ENCODE results near the gene NPC1.

Gene NPC1

GRCh38 chr18:23545247-23545789 lies 41.0 kb downstream of the NPC1 start:
- DNase-seq = no peak

DNA sequence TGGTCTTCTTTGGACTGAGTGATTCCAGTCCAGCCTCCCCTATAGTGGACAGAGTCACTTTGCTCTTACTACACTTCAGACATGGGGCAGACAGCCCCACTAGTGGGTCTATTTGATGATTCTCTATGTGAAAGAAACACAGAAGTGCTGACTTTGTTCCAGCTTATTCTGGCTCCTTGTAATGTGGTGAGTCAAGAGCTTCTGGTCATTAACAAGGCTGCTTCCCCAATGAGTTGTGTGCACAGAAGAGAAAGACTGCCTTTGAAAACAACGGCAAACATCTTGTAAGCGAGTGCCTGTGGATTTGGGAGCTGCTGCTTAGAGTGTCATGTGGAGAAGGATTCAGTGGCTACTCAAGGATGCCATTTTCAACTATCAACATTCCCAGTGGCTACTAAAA lies 43.8 kb downstream of the NPC1 start:
- DNase-seq = no peak

DNA sequence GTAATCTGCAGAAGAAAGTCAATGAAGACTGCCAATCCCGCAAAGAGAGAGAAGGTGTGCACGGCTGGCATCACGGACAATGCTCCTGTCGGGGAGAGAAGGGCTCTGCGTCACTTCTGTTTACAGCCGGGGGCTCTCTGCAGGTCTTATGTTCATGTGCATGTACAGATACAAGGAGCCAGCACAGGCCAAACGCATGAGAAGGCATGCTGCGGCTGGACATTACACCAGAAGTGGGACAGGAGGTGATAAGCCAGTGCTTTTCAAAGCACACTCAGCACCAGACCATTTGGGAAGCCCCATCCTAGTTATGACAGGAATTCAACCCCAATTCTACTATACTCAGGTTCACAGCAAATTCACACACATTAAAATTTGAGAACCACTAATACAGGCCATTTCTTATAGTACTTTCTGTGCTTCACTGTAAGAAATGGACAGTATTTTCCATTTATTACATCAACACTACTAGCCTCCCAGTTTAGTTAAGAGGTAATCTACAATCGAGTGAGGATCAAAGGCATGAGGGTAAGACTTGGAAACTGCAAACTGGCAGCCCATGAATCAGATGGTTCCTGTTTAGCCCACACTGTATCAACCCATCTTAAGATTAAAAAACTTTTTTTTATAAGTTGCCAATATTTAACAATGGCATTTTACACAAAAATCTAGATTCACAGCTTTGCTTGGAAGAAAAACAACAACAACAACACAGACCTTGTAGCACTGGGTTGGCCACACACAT lies 44.8 kb downstream of the NPC1 start:
- no peak for DNase-seq

GRCh38 chr18:23540867-23541266 lies 45.4 kb downstream of the NPC1 start:
- DNase-seq = no peak

- DNase-seq = no peak
These were observed 46.3 kb downstream of the NPC1 start for GRCh38 chr18:23539911-23540525.

- DNase-seq = no peak
These were observed 47.0 kb downstream of the NPC1 start for GRCh38 chr18:23539296-23539695.

DNA sequence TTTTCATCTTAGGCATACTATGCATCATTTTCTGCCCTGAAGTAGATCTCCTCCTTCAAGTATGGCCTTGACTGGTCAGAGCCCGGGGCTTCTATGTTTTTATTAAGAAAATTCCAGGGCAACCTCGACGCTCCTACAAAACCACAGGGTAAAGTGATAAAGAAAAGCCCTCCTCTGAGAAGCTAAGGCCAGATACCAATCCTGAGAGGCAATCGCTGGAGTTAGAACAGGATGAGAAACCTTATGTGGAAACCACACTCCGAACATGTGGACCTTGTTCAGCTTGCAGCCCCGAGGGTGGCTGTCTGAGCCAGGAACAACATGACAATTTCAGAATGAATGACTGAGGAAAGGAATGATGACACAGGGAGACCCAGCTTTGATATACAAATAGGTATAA lies 47.4 kb downstream of the NPC1 start:
- no peak for DNase-seq

- DNase-seq = no peak
These were observed 48.3 kb downstream of the NPC1 start for GRCh38 chr18:23538001-23538400.

- no peak for DNase-seq
These were observed 49.0 kb downstream of the NPC1 start for GRCh38 chr18:23537274-23537673.

GRCh38 chr18:23536204-23536603 lies 50.1 kb downstream of the NPC1 start:
- DNase-seq = no peak

- DNase-seq = no peak
These were observed 52.0 kb downstream of the NPC1 start for GRCh38 chr18:23534276-23534675.

DNA sequence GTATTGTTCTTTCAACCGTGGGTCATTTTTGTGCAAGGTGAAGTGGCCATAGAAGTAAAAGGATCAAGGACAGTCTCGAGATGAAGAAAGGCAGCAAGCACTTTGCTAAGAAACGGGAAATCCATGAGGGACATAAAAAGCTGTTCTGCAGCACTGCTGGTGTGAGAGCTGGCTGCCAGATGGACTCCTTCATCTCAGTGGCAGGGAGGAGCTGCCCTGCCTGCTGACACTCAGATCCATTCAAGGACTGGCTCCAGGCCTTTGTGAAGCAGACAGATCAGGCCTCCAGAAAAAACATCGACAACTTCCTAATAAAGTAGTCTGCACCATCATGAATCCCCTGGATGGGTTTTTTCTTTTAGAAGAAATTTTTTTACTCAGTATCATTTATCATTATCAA lies 53.5 kb downstream of the NPC1 start:
- no peak for DNase-seq

DNA sequence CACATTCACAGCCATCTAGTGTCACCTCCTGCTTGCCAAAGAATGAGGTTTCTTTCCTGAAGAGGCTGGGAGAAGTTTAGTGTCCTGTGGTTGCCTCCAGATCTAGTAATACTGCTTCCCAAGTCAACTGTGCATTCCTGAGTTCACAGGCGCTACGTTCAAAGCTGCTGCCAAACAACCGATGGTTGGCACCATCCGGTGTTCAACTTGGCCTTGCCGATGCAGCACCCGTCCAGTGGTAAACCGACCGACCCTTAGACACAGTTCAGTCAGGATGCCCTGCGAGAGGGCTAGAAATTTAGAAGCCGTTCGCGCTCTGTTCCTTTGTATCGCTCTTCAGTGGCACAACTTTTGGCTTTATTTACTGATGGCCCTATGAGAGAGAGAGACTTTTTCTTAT lies 54.4 kb downstream of the NPC1 start:
- DNase-seq = no peak

- no peak for DNase-seq
These were observed 56.1 kb downstream of the NPC1 start for GRCh38 chr18:23530195-23530594.

DNA sequence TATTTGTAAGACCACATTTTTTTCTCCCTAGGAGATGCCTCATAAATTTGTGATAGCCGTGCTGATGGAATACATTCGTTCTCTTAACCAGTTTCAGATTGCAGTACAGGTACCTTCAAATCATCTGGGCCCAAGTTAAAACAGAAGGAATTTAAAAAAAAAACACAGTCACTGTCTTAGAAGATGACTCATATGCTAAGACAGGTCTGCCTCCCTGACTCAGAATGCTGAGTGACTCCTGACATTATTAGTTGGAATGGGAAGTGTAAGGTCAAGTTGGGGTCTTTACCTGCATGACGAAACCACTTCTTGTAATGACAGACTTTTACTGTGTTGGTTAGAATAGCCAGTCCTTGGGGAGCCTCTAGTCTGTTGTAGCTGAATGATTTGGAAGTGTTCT lies 56.7 kb downstream of the NPC1 start:
- DNase-seq = peak; percentile 21

GRCh38 chr18:23528580-23529472 lies 57.5 kb downstream of the NPC1 start:
- no peak for DNase-seq

DNA sequence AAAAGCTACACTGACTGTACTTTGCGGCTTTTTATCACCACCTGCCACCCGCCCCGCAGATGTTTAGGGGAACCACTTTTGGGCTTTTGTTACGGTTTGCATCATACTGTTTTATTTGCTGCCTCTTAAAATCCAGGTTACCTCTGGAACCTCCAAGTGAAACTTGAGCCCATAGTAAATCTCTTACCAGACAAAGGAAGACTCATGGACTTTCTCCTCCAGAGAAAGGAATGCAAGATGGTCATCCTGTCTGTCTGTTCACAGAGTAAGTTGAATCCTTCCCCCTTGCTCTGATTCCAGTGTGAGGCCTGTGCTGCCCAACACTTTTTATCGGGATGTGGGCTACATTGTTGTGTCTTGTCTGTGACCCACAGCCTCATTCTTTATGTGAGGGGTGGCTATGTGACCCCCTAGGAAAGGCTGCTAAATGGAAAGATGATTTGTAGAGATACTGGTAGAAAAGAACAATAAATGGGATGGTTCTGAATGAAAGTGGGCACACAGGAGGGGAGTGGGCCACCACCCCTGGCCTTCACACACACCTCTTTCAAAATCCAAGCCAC lies 59.7 kb downstream of the NPC1 start:
- DNase-seq = no peak

GRCh38 chr18:23524213-23524707 lies 62.0 kb downstream of the NPC1 start:
- no peak for DNase-seq

GRCh38 chr18:23523429-23524212 lies 62.7 kb downstream of the NPC1 start:
- DNase-seq = no peak

GRCh38 chr18:23521907-23522306 lies 64.4 kb downstream of the NPC1 start:
- no peak for DNase-seq

DNA sequence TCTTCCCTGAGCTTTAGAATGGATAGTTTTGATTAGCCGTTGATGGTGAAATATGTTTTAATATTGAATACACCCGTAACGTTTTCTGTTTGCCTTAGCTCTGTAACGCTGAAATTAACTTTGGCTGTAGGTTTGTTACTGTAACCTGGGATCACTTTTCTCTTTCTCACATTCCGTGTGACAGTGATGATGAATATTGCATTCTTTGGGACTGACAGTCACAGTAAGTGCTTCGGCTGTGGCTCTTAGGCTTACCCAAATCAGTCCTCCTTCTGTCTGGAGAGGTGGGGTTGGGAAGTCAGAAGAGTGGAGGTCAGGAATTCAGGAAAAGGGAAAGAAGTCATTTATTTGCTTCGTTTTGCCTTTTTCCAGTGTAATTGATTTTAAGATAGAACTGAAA lies 65.0 kb downstream of the NPC1 start:
- DNase-seq = no peak

- DNase-seq = no peak
These were observed 66.6 kb downstream of the NPC1 start for GRCh38 chr18:23519734-23520133.

All from stimulated activated CD4-positive, alpha-beta T cell treated with anti-CD3 and anti-CD28 coated beads, Interleukin-1b, Interleukin-23, amount 100 ng/mL, for 48 hours (primary cell).